CD14-positive monocyte (primary cell): Measurements from ENCODE around the gene RPL9. TPM values are rescaled to one million over a fixed set of nuclear protein-coding genes. Genes with fewer than 3 reads are reported as not detected.

Source experiments
- DNase-seq, 3 donors: peaks; one replicate each; pipeline ENCODE4 v3.0.0-alpha.2; 2011 to 2022
- H2AFZ ChIP-seq: 2 replicates; pipeline ENCODE4 v1.6.0; 2012; ENCODE audit warnings: mild to moderate bottlenecking, low read depth, low read length, inconsistent platforms; ENCODE audit not compliant: insufficient read depth, poor library complexity, severe bottlenecking
- H3K27ac ChIP-seq, 2 donors: 1 replicate in 1 of 2; 2 replicates in 1 of 2; pipeline ENCODE4 v1.5.1; 2012 to 2013; ENCODE audit warnings: low read length in 2 of 2, control low read depth in 1 of 2, inconsistent platforms in 1 of 2, low read depth in 1 of 2, mild to moderate bottlenecking in 1 of 2
- H3K27me3 ChIP-seq, 2 donors: one replicate each; pipeline versions ENCODE4 v1.6.0 to v1.6.1; 2011 to 2013; ENCODE audit warnings: low read length in 2 of 2; ENCODE audit not compliant: control insufficient read depth in 2 of 2, insufficient read depth in 2 of 2
- H3K36me3 ChIP-seq, 2 donors: replicated peaks in 1 of 2; 1 replicate in 1 of 2; 2 replicates in 1 of 2; pipeline versions ENCODE4 v1.5.1 to v1.6.1; 2012 to 2013; ENCODE audit warnings: low read length in 2 of 2, control low read depth in 1 of 2, inconsistent platforms in 1 of 2, mild to moderate bottlenecking in 1 of 2; ENCODE audit not compliant: insufficient read depth in 2 of 2, control insufficient read depth in 1 of 2
- H3K4me1 ChIP-seq, 2 donors: 1 replicate in 1 of 2; 2 replicates in 1 of 2; pipeline versions ENCODE4 v1.5.1 to v1.6.1; 2012 to 2013; ENCODE audit warnings: low read length in 2 of 2, control low read depth in 1 of 2, inconsistent platforms in 1 of 2, mild to moderate bottlenecking in 1 of 2, moderate library complexity in 1 of 2; ENCODE audit not compliant: insufficient read depth in 2 of 2, control insufficient read depth in 1 of 2
- H3K4me2 ChIP-seq: replicated peaks from 2 replicates; pipeline ENCODE3; 2012; ENCODE audit warnings: low read length, moderate library complexity, mild to moderate bottlenecking; ENCODE audit not compliant: poor library complexity, severe bottlenecking; ENCODE audit errors: extremely low read depth
- H3K4me3 ChIP-seq, 3 experiments: fragments of 200-600 bp in 1 of 3; sonication (generic) in 1 of 3; replicated peaks in 1 of 3; 1 replicate in 2 of 3; 2 replicates in 1 of 3; pipeline ENCODE4 v1.5.1; 2011 to 2013; ENCODE audit warnings: low read length in 3 of 3, mild to moderate bottlenecking in 3 of 3, control low read depth in 2 of 3, low read depth in 2 of 3, inconsistent platforms in 1 of 3, moderate library complexity in 1 of 3
- H3K79me2 ChIP-seq: 2 replicates; pipeline ENCODE4 v1.6.0; 2012; ENCODE audit warnings: mild to moderate bottlenecking, control low read depth, inconsistent platforms, low read length, moderate library complexity; ENCODE audit not compliant: insufficient read depth
- H3K9ac ChIP-seq: 2 replicates; pipeline ENCODE4 v1.6.0; 2017; ENCODE audit warnings: low read length, mild to moderate bottlenecking; ENCODE audit not compliant: insufficient read depth, poor library complexity, severe bottlenecking
- H3K9me3 ChIP-seq, 2 donors: replicated peaks in 1 of 2; 1 replicate in 1 of 2; 2 replicates in 1 of 2; pipeline versions ENCODE4 v1.5.1 to v1.6.1; 2012 to 2013; ENCODE audit warnings: low read length in 2 of 2, control low read depth in 1 of 2; ENCODE audit not compliant: control insufficient read depth in 1 of 2, insufficient read depth in 1 of 2
- H4K20me1 ChIP-seq: 2 replicates; pipeline ENCODE4 v1.6.0; 2012; ENCODE audit warnings: mild to moderate bottlenecking, low read length, control low read depth, moderate library complexity; ENCODE audit not compliant: insufficient read depth
- H3K27ac Mint-ChIP-seq, 7 donors: one replicate each; pipeline ENCODE4 v1.8.0; 2020; ENCODE audit warnings: mild to moderate bottlenecking in 7 of 7, mixed read lengths in 7 of 7, moderate library complexity in 6 of 7, inconsistent platforms in 2 of 7
- H3K27me3 Mint-ChIP-seq, 3 donors: one replicate each; pipeline ENCODE4 v1.8.0; 2021 to 2022; ENCODE audit warnings: low read depth in 3 of 3, mild to moderate bottlenecking in 3 of 3, mixed read lengths in 3 of 3, moderate library complexity in 3 of 3, inconsistent platforms in 1 of 3
- H3K36me3 Mint-ChIP-seq, 2 donors: one replicate each; pipeline ENCODE4 v1.8.0; 2020; ENCODE audit warnings: mixed read lengths in 2 of 2, inconsistent platforms in 1 of 2, mild to moderate bottlenecking in 1 of 2
- H3K4me1 Mint-ChIP-seq: one replicate; pipeline ENCODE4 v1.8.0; 2020; ENCODE audit warnings: mild to moderate bottlenecking, mixed read lengths
- H3K4me3 Mint-ChIP-seq, 2 donors: one replicate each; pipeline ENCODE4 v1.8.0; 2020; ENCODE audit warnings: mild to moderate bottlenecking in 2 of 2, mixed read lengths in 2 of 2, moderate library complexity in 1 of 2
- H3K9me3 Mint-ChIP-seq, 7 donors: one replicate each; pipeline ENCODE4 v1.8.0; 2020 to 2022; ENCODE audit warnings: mixed read lengths in 7 of 7, mild to moderate bottlenecking in 6 of 7, moderate library complexity in 6 of 7, inconsistent platforms in 2 of 7
- WGBS: methylation state at CpG from one replicate; pipeline ENCODE4 v1.1.5; 2013; ENCODE audit warnings: missing lambda C conversion rate; ENCODE audit not compliant: insufficient coverage; 5-methylcytosine and 5-hydroxymethylcytosine counted together
- intact Hi-C, 2 donors: fragments of 100-400 bp; cut with micrococcal nuclease; formaldehyde crosslinking; loops; one replicate each; pipeline versions ENCODE4 v1.15.0 to v1.15.1; 2023
- polyA plus RNA-seq, 3 donors: library from polyadenylated mRNA; depleted of rRNA in 1 of 3; unstranded in 2 of 3; stranded (reverse) in 1 of 3; fragments of 300-500 nt in 2 of 3; fragments of >200 nt in 1 of 3; fragmentation: Illumina TruSeq in 2 of 3; gene quantifications; 1 replicate in 2 of 3; 2 replicates in 1 of 3; pipeline ENCODE4 v1.2.3, GENCODE V29; 2012 to 2021
- TF ChIP-seq, protein P1 (sequence below): fragments of 200-600 bp; IDR thresholded peaks from one replicate; pipeline ENCODE4 v1.8.0; 2022; ENCODE audit warnings: antibody characterized with exemption, mild to moderate bottlenecking

The RPL9 gene
- polyA plus RNA-seq, 3 donors, result 821 to 1,937 (median 828) TPM

GRCh38 chr4:39441593-39441992 lies 17.1 kb downstream of the RPL9 start:
- H3K9ac ChIP-seq, result no peak overlapping the region
- no peaks in the 10 kb centered on the region for H3K79me2 ChIP-seq
- H3K27me3 ChIP-seq, result no peaks in the 10 kb centered on the region
- no peak overlapping the region for H3K27ac ChIP-seq
- TF ChIP-seq, protein P1, sequence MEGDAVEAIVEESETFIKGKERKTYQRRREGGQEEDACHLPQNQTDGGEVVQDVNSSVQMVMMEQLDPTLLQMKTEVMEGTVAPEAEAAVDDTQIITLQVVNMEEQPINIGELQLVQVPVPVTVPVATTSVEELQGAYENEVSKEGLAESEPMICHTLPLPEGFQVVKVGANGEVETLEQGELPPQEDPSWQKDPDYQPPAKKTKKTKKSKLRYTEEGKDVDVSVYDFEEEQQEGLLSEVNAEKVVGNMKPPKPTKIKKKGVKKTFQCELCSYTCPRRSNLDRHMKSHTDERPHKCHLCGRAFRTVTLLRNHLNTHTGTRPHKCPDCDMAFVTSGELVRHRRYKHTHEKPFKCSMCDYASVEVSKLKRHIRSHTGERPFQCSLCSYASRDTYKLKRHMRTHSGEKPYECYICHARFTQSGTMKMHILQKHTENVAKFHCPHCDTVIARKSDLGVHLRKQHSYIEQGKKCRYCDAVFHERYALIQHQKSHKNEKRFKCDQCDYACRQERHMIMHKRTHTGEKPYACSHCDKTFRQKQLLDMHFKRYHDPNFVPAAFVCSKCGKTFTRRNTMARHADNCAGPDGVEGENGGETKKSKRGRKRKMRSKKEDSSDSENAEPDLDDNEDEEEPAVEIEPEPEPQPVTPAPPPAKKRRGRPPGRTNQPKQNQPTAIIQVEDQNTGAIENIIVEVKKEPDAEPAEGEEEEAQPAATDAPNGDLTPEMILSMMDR, result no peak
- H3K4me2 ChIP-seq, result no peak overlapping the region
- Mint-ChIP-seq H3K4me3 (no peak overlapping the region), H3K27me3 (peaks cover 9 to 17% (median 10%) of the 10 kb centered on the region in 3 donors), H3K27ac (no peak overlapping the region), H3K36me3 (no peaks in the 10 kb centered on the region), H3K4me1 (no peaks in the 10 kb centered on the region), H3K9me3 (no peaks in the 10 kb centered on the region)
- no CpG with 5 or more reads among the region's 2 CpGs for WGBS
- no peak overlapping the region for H2AFZ ChIP-seq
- H3K4me1 ChIP-seq, result peaks cover 0 to 2% of the 10 kb centered on the region in 2 donors
- no peak for DNase-seq
- no peak overlapping the region for H3K4me3 ChIP-seq
- intact Hi-C loops, result loop anchor here in 1 of 2 donors (10.0 kb wide), 1 partner anchor 67 kb away; no protein-coding TSS in a partner anchor
- H3K36me3 ChIP-seq, result no peaks in the 10 kb centered on the region
- H3K9me3 ChIP-seq, result no peaks in the 10 kb centered on the region
- no peaks in the 10 kb centered on the region for H4K20me1 ChIP-seq

DNA sequence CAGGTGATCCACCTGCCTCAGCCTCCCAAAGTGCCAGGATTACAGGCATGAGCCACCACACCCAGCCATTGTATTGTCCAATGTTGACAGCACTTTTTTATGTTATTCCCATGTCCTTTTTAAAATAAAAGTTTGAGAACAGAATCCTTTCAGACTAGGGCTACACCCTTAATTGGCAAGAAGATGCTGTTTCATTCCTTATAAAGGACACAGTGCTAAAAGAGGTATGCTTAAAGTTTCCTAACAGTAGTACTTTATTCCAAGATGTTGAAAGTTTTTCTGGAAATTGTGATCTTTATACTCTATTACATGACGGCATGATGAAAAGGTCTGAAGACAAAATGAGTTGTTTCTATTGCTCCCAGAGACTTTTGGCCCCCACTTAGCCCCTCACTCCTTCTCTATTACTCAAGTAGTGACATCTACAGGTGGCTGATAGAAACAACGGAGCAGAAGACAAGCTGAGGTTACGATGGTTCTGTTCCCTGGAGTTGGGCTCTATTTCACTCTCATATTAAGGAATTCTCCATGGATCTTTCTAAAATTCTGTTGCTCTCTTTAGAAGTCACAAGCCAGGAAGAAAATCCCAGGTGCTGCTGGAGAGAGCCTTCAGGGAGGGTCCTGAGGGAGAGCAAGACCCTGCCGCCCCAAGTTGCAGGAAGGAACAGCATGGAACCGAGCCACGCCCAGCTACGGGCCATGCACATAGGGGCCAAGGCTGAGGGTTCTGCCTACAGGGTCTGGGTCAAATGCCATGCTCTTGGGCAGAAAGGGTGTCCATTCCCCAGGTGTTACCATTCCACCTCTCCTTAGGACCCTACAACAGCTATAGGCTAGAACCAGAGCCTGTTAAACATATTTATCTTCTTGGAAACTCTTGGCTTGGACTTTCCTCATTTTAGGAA lies 22.8 kb downstream of the RPL9 start:
- H3K4me1 ChIP-seq, result no peaks in the 10 kb centered on the region
- WGBS, result 85% methylated on average over 3 of the region's 7 CpGs
- H3K4me2 ChIP-seq, result no peak overlapping the region
- Mint-ChIP-seq H3K36me3 (no peaks in the 10 kb centered on the region), H3K27ac (no peak overlapping the region), H3K4me3 (no peak overlapping the region), H3K9me3 (no peaks in the 10 kb centered on the region), H3K27me3 (peaks cover 12 to 14% (median 13%) of the 10 kb centered on the region in 3 donors), H3K4me1 (no peaks in the 10 kb centered on the region)
- H3K9me3 ChIP-seq, result no peaks in the 10 kb centered on the region
- H3K9ac ChIP-seq, result no peak overlapping the region
- H4K20me1 ChIP-seq, result no peaks in the 10 kb centered on the region
- TF ChIP-seq, protein P1, result no peak
- no peak overlapping the region for H3K27ac ChIP-seq
- no peaks in the 10 kb centered on the region for H3K27me3 ChIP-seq
- no peaks in the 10 kb centered on the region for H3K36me3 ChIP-seq
- H3K4me3 ChIP-seq, result no peak overlapping the region
- H2AFZ ChIP-seq, result no peak overlapping the region
- DNase-seq, result no peak
- intact Hi-C loops, result no loop called here
- no peaks in the 10 kb centered on the region for H3K79me2 ChIP-seq
